Measurements from ENCODE around the gene SLC10A7.

DNA sequence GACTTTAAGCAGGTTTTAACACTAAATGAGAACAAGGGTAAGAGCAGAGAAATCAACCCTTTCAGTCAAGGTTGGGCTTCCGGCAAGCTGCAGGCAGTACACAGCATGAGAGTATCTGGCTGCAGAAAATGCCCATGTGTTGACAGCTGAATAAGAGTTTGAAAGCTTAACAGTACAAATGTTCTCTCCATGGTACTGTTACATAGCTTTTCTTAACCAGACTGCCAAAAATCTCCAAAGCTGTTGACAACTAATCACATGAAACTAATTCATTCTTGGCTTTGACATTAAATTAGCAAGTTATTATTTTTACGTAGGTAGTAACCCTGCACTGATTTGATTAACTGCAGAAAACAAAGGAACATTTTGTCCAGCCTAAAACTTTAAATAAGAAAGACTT lies 153.5 kb downstream of the SLC10A7 start:
- no peak for TF ChIP-seq POLR2A (IDR thresholded peaks at IDR 0.05)
- TF ChIP-seq, protein P1, sequence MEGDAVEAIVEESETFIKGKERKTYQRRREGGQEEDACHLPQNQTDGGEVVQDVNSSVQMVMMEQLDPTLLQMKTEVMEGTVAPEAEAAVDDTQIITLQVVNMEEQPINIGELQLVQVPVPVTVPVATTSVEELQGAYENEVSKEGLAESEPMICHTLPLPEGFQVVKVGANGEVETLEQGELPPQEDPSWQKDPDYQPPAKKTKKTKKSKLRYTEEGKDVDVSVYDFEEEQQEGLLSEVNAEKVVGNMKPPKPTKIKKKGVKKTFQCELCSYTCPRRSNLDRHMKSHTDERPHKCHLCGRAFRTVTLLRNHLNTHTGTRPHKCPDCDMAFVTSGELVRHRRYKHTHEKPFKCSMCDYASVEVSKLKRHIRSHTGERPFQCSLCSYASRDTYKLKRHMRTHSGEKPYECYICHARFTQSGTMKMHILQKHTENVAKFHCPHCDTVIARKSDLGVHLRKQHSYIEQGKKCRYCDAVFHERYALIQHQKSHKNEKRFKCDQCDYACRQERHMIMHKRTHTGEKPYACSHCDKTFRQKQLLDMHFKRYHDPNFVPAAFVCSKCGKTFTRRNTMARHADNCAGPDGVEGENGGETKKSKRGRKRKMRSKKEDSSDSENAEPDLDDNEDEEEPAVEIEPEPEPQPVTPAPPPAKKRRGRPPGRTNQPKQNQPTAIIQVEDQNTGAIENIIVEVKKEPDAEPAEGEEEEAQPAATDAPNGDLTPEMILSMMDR (IDR thresholded peaks at IDR 0.05): no peak

All from adrenal gland (tissue), 5 donors.